IPS-18a (cell line): ENCODE data around the gene GLDN.

Experiments used
- H3K27ac ChIP-seq: one replicate; pipeline ENCODE4 v1.5.1; 2013; ENCODE audit warnings: low read length
- H3K27me3 ChIP-seq: one replicate; pipeline ENCODE4 v1.6.1; 2013; ENCODE audit warnings: mild to moderate bottlenecking, low read length; ENCODE audit not compliant: control insufficient read depth, insufficient read depth
- H3K36me3 ChIP-seq: one replicate; pipeline ENCODE4 v1.6.1; 2013; ENCODE audit warnings: low read depth, low read length; ENCODE audit not compliant: control insufficient read depth
- H3K4me1 ChIP-seq: one replicate; pipeline ENCODE4 v1.6.1; 2013; ENCODE audit warnings: low read depth, low read length; ENCODE audit not compliant: control insufficient read depth
- H3K4me3 ChIP-seq: one replicate; pipeline ENCODE4 v1.5.1; 2013; ENCODE audit warnings: low read length
- H3K9ac ChIP-seq: one replicate; pipeline ENCODE4 v1.6.1; 2013; ENCODE audit warnings: mild to moderate bottlenecking, low read length, moderate library complexity
- H3K9me3 ChIP-seq: one replicate; pipeline ENCODE4 v1.6.1; 2013; ENCODE audit warnings: low read depth, low read length; ENCODE audit not compliant: control insufficient read depth

Gene GLDN

GRCh38 chr15:51366920-51367319 lies 25.5 kb downstream of the GLDN start:
- Histone ChIP-seq H3K27ac (no peak overlapping the region), H3K9ac (no peak overlapping the region)

GRCh38 chr15:51367322-51367976 lies 26.0 kb downstream of the GLDN start:
- H3K4me1 ChIP-seq, result peaks cover 15% of the 10 kb centered on the region
- no peak overlapping the region for H3K4me3 ChIP-seq
- H3K27me3 ChIP-seq, result no peaks in the 10 kb centered on the region
- no peak overlapping the region for H3K9ac ChIP-seq
- H3K9me3 ChIP-seq, result no peaks in the 10 kb centered on the region
- H3K36me3 ChIP-seq, result no peaks in the 10 kb centered on the region
- H3K27ac ChIP-seq, result no peak overlapping the region

More at GRCh38 chr15:51366920-51367319, 25.5 kb downstream of the GLDN start:
- no peaks in the 10 kb centered on the region for H3K27me3 ChIP-seq
- no peaks in the 10 kb centered on the region for H3K9me3 ChIP-seq
- H3K4me1 ChIP-seq, result peaks cover 15% of the 10 kb centered on the region
- H3K4me3 ChIP-seq, result no peak overlapping the region
- no peaks in the 10 kb centered on the region for H3K36me3 ChIP-seq

GRCh38 chr15:51368307-51368706 lies 26.9 kb downstream of the GLDN start:
- Histone ChIP-seq H3K27me3 (no peaks in the 10 kb centered on the region), H3K4me3 (no peak overlapping the region), H3K9me3 (no peaks in the 10 kb centered on the region), H3K9ac (no peak overlapping the region), H3K27ac (no peak overlapping the region), H3K4me1 (peaks cover 10% of the 10 kb centered on the region), H3K36me3 (no peaks in the 10 kb centered on the region)

- H3K27ac ChIP-seq, result no peak overlapping the region
Observed at GRCh38 chr15:51368751-51369450, 27.4 kb downstream of the GLDN start.

GRCh38 chr15:51369451-51369761 lies 28.0 kb downstream of the GLDN start:
- no peak overlapping the region for H3K27ac ChIP-seq
- no peaks in the 10 kb centered on the region for H3K36me3 ChIP-seq
- no peak overlapping the region for H3K4me3 ChIP-seq
- no peaks in the 10 kb centered on the region for H3K4me1 ChIP-seq
- no peaks in the 10 kb centered on the region for H3K27me3 ChIP-seq
- H3K9me3 ChIP-seq, result no peaks in the 10 kb centered on the region
- no peak overlapping the region for H3K9ac ChIP-seq

More at GRCh38 chr15:51368751-51369450, 27.4 kb downstream of the GLDN start:
- Histone ChIP-seq H3K4me3 (no peak overlapping the region), H3K36me3 (no peaks in the 10 kb centered on the region), H3K9me3 (no peaks in the 10 kb centered on the region), H3K9ac (no peak overlapping the region), H3K4me1 (peaks cover 4% of the 10 kb centered on the region), H3K27me3 (no peaks in the 10 kb centered on the region)

- H3K27ac ChIP-seq, result no peak overlapping the region
- H3K9me3 ChIP-seq, result no peaks in the 10 kb centered on the region
- H3K4me1 ChIP-seq, result no peaks in the 10 kb centered on the region
- no peak overlapping the region for H3K9ac ChIP-seq
- H3K4me3 ChIP-seq, result no peak overlapping the region
- no peaks in the 10 kb centered on the region for H3K27me3 ChIP-seq
- no peaks in the 10 kb centered on the region for H3K36me3 ChIP-seq
Observed at GRCh38 chr15:51371266-51371665, 29.8 kb downstream of the GLDN start.

GRCh38 chr15:51374131-51374530 lies 32.7 kb downstream of the GLDN start:
- Histone ChIP-seq H3K4me1 (no peaks in the 10 kb centered on the region), H3K36me3 (no peaks in the 10 kb centered on the region), H3K27me3 (no peaks in the 10 kb centered on the region), H3K4me3 (no peak overlapping the region), H3K9ac (no peak overlapping the region), H3K9me3 (no peaks in the 10 kb centered on the region), H3K27ac (no peak overlapping the region)

GRCh38 chr15:51375966-51376640 lies 34.6 kb downstream of the GLDN start:
- no peaks in the 10 kb centered on the region for H3K36me3 ChIP-seq
- H3K9me3 ChIP-seq, result no peaks in the 10 kb centered on the region
- H3K4me1 ChIP-seq, result no peaks in the 10 kb centered on the region
- no peak overlapping the region for H3K9ac ChIP-seq
- no peaks in the 10 kb centered on the region for H3K27me3 ChIP-seq
- no peak overlapping the region for H3K27ac ChIP-seq
- no peak overlapping the region for H3K4me3 ChIP-seq

- H3K4me1 ChIP-seq, result no peaks in the 10 kb centered on the region
- H3K27me3 ChIP-seq, result no peaks in the 10 kb centered on the region
- H3K4me3 ChIP-seq, result no peak overlapping the region
- H3K9ac ChIP-seq, result no peak overlapping the region
- H3K9me3 ChIP-seq, result no peaks in the 10 kb centered on the region
- no peak overlapping the region for H3K27ac ChIP-seq
- H3K36me3 ChIP-seq, result no peaks in the 10 kb centered on the region
Observed at GRCh38 chr15:51377038-51377786, 35.8 kb downstream of the GLDN start.

GRCh38 chr15:51378406-51378805 lies 37.0 kb downstream of the GLDN start:
- Histone ChIP-seq H3K9ac (no peak overlapping the region), H3K36me3 (no peaks in the 10 kb centered on the region), H3K27ac (no peak overlapping the region), H3K9me3 (no peaks in the 10 kb centered on the region), H3K4me1 (no peaks in the 10 kb centered on the region), H3K27me3 (no peaks in the 10 kb centered on the region), H3K4me3 (no peak overlapping the region)

- Histone ChIP-seq H3K27me3 (no peaks in the 10 kb centered on the region), H3K9me3 (no peaks in the 10 kb centered on the region), H3K4me3 (no peak overlapping the region), H3K4me1 (no peaks in the 10 kb centered on the region), H3K36me3 (no peaks in the 10 kb centered on the region), H3K9ac (no peak overlapping the region), H3K27ac (no peak overlapping the region)
Observed at GRCh38 chr15:51379390-51379789, 37.9 kb downstream of the GLDN start.
